Psoas muscle (tissue), 8 donors: ENCODE results near the gene SGCD. TPM values are rescaled to one million over a fixed set of nuclear protein-coding genes. Genes with fewer than 3 reads are reported as not detected.

Source experiments
- ATAC-seq, 4 donors: fragments of 200-7000 bp; cut with Tn5 transposase; one replicate each; pipeline ENCODE4 v1.9.1; 2020; ENCODE audit warnings: moderate library complexity in 3 of 4, mild to moderate bottlenecking in 2 of 4
- DNase-seq, 2 donors: peaks; one replicate each; pipeline ENCODE4 v3.0.0-alpha.2; 2020
- H3K27ac ChIP-seq: fragments of 200-600 bp; one replicate; pipeline ENCODE4 v1.8.0; 2022
- H3K27me3 ChIP-seq, 3 donors: fragments of 200-600 bp in 1 of 3; one replicate each; pipeline versions ENCODE4 v1.6.1 to v1.8.0; 2013 to 2022; ENCODE audit warnings: low read length in 2 of 3, mild to moderate bottlenecking in 2 of 3, moderate library complexity in 1 of 3; ENCODE audit not compliant: insufficient read depth in 3 of 3
- H3K36me3 ChIP-seq, 2 donors: fragments of 200-600 bp in 1 of 2; one replicate each; pipeline versions ENCODE4 v1.6.1 to v1.8.0; 2013 to 2022; ENCODE audit warnings: low read depth in 1 of 2, mild to moderate bottlenecking in 1 of 2, moderate library complexity in 1 of 2; ENCODE audit not compliant: insufficient read depth in 1 of 2
- H3K4me1 ChIP-seq: fragments of 200-600 bp; one replicate; pipeline ENCODE4 v1.8.0; 2022
- H3K4me3 ChIP-seq: fragments of 200-600 bp; one replicate; pipeline ENCODE4 v1.8.0; 2022; ENCODE audit warnings: mild to moderate bottlenecking
- H3K9me3 ChIP-seq: fragments of 200-600 bp; one replicate; pipeline ENCODE4 v1.8.0; 2022
- WGBS, 3 donors: extraction: QIAGEN DNeasy Blood & Tissue Kit; methylation state at CpG; one replicate each; pipeline versions ENCODE4 v1.1.6 to v1.1.7; 2013; 5-methylcytosine and 5-hydroxymethylcytosine counted together
- intact Hi-C, 2 donors: fragments of 100-400 bp; cut with DNase I; formaldehyde crosslinking; loops; one replicate each; pipeline versions ENCODE4 v1.11.0 to v1.14.2; 2022
- polyA plus RNA-seq, 3 donors: library from polyadenylated mRNA; stranded (reverse); fragments of 200-250 nt; gene quantifications; one replicate each; pipeline ENCODE4 v1.2.3, GENCODE V29; 2013
- total RNA-seq, 4 donors: library from RNA; stranded (reverse); fragmentation: NEBNext Ultra II Directional in 2 of 4; extraction: Animal tissue kit (Norgen Biotek cat#: 25700) in 2 of 4; gene quantifications; one replicate each; pipeline versions ENCODE4 v1.2.1 to v1.2.4, GENCODE V29; 2021 to 2023
- TF ChIP-seq, protein P1 (sequence below): fragments of 200-600 bp; IDR thresholded peaks from one replicate; pipeline ENCODE4 v1.8.0; 2022; ENCODE audit warnings: antibody characterized with exemption
- donor health status: healthy with polysubstance abuse.
- donor health status: DM: no; HTN: no; CAD: no; lungs with moderate emphysema.
- donor health status: Bipolar disorder and iron deficiency.
- donor health status: healthy.
- donor health status: DM: yes; HTN: yes; CAD: no.
- donor health status: DM: no; HTN: no; CAD: no.
- donor health status: DM: no; HTN: no; CAD: no.
- donor health status: DM: yes; HTN: yes; CAD: no.

Gene SGCD
- total and polyA plus RNA-seq, 7 donors = 13.2 to 51.5 (median 33.2) TPM

GRCh38 chr5:156584871-156585270 is 257.9 kb downstream of the SGCD start:
- Histone ChIP-seq H3K9me3 (no peaks in the 10 kb centered on the region), H3K4me1 (peaks cover 15% of the 10 kb centered on the region), H3K4me3 (no peak overlapping the region), H3K36me3 (peaks cover 0 to 9% of the 10 kb centered on the region in 2 donors), H3K27ac (no peak overlapping the region), H3K27me3 (no peaks in the 10 kb centered on the region)
- peak in 2 of 4 donors; percentile 18 to 24 for ATAC-seq
- TF ChIP-seq, protein P1, sequence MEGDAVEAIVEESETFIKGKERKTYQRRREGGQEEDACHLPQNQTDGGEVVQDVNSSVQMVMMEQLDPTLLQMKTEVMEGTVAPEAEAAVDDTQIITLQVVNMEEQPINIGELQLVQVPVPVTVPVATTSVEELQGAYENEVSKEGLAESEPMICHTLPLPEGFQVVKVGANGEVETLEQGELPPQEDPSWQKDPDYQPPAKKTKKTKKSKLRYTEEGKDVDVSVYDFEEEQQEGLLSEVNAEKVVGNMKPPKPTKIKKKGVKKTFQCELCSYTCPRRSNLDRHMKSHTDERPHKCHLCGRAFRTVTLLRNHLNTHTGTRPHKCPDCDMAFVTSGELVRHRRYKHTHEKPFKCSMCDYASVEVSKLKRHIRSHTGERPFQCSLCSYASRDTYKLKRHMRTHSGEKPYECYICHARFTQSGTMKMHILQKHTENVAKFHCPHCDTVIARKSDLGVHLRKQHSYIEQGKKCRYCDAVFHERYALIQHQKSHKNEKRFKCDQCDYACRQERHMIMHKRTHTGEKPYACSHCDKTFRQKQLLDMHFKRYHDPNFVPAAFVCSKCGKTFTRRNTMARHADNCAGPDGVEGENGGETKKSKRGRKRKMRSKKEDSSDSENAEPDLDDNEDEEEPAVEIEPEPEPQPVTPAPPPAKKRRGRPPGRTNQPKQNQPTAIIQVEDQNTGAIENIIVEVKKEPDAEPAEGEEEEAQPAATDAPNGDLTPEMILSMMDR = no peak
- no peak for DNase-seq
- intact Hi-C loops = no loop called here

- Histone ChIP-seq H3K9me3 (no peaks in the 10 kb centered on the region), H3K4me1 (peaks cover 15% of the 10 kb centered on the region), H3K27ac (no peak overlapping the region), H3K4me3 (no peak overlapping the region), H3K36me3 (peaks cover 0 to 20% of the 10 kb centered on the region in 2 donors), H3K27me3 (no peaks in the 10 kb centered on the region)
- DNase-seq (no peak), ATAC-seq (no peak)
- 90 to 92% (median 92%) methylated on average over 4 of the region's 4 CpGs for WGBS, 3 donors
- TF ChIP-seq, protein P1 = no peak
- intact Hi-C loops = no loop called here
Observed at GRCh38 chr5:156585999-156586398, 259.0 kb downstream of the SGCD start.

DNA sequence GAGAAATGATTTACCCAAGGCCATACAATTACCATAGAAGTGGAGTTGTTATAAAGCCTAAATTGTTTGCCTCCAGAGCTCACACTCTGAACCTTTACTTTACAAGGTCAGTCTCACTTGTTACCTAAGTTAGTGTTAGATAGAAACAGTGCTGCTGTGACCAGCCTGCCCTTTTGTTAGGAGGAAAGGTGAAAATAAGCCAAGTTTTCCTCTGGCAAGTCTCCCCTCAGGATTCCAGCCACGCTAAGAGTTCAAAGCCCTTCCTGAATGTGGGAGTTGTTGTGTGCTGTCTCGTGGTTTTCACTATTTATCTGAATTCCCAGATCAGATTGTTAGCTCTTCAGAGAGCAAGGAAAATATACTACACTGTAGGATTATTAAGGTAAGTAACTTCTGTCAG is 260.0 kb downstream of the SGCD start:
- TF ChIP-seq, protein P1 = no peak
- H3K36me3 ChIP-seq = peaks cover 0 to 22% of the 10 kb centered on the region in 2 donors
- H3K4me1 ChIP-seq = peaks cover 15% of the 10 kb centered on the region
- H3K9me3 ChIP-seq = no peaks in the 10 kb centered on the region
- intact Hi-C loops = no loop called here
- ATAC-seq (no peak), DNase-seq (no peak)
- no peak overlapping the region for H3K4me3 ChIP-seq
- 3 to 32% (median 11%) methylated on average over 2 of the region's 2 CpGs for WGBS, 3 donors
- H3K27me3 ChIP-seq = no peaks in the 10 kb centered on the region
- peak overlapping the region; percentile 6 for H3K27ac ChIP-seq

GRCh38 chr5:156588306-156588705 is 261.3 kb downstream of the SGCD start:
- WGBS, 3 donors = 85 to 98% (median 92%) methylated on average over 2 of the region's 2 CpGs
- DNase-seq (no peak), ATAC-seq (no peak)
- Histone ChIP-seq H3K36me3 (peaks cover 0 to 22% of the 10 kb centered on the region in 2 donors), H3K4me3 (no peak overlapping the region), H3K9me3 (no peaks in the 10 kb centered on the region), H3K27me3 (no peaks in the 10 kb centered on the region), H3K4me1 (peaks cover 11% of the 10 kb centered on the region), H3K27ac (no peak overlapping the region)
- TF ChIP-seq, protein P1 = no peak
- intact Hi-C loops = no loop called here
